Esophagus squamous epithelium (tissue), 4 donors: ENCODE measurements around the gene THEM4.

Source experiments
- CTCF ChIP-seq, 6 experiments: fragments of 450-650 bp in 4 of 6; fragments of 200-600 bp in 2 of 6; sonication (generic) in 2 of 6; IDR thresholded peaks; one replicate each; pipeline ENCODE4 v1.5.1; 2016 to 2019; ENCODE audit warnings: antibody characterized with exemption in 6 of 6, mild to moderate bottlenecking in 4 of 6, moderate library complexity in 4 of 6
- POLR2A ChIP-seq, 4 donors: fragments of 450-650 bp; IDR thresholded peaks; one replicate each; pipeline ENCODE4 v1.6.1; 2017; ENCODE audit warnings: antibody characterized with exemption in 4 of 4, mild to moderate bottlenecking in 4 of 4, moderate library complexity in 3 of 4

GRCh38 chr1:151885479-151885878 is 23.8 kb downstream of the THEM4 start:
- TF ChIP-seq CTCF (IDR thresholded peaks at IDR 0.05) (no peak), POLR2A (IDR thresholded peaks at IDR 0.05) (no peak)
